Fibroblast of skin of scalp (primary cell): ENCODE results near the gene GLB1L3.
A peak's percentile ranks its signal among the peaks of the same experiment; 100 is the strongest.
"Not testable (repeated sequence)": the region's sequence is repeated elsewhere in the genome, so short reads cannot be mapped to it uniquely, and the experiment has no call there.

Source experiments
- DNase-seq: peaks from one replicate; pipeline ENCODE4 v3.0.0-alpha.2; 2013

GLB1L3 gene

DNA sequence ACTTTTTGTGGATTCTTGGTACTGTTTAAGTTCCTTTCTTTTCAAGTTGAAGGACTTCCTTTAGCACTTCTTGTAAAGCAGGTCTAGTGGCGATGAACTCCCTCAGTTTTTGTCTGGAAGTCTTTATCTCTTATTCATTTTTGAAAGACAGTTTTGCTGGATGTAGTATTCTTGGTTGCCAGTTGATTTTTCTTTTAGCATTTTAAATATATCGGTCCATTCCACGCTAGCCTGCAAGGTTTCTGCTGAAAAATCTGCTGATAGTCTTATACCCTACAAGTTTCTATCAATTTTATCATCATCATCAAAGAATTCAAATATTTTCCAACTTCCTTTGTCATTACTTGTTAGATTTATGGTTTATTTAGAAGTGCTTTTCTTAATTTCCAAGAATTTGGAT, 40.9 kb downstream of the GLB1L3 start:
- DNase-seq = no peak

GRCh38 chr11:134321373-134321772, 45.2 kb downstream of the GLB1L3 start:
- not testable (repeated sequence) for DNase-seq

GRCh38 chr11:134322553-134322952, 46.4 kb downstream of the GLB1L3 start:
- DNase-seq = no peak

- no peak for DNase-seq
These were observed 52.3 kb downstream of the GLB1L3 start for GRCh38 chr11:134328433-134328832.

- DNase-seq = no peak
These were observed 54.6 kb downstream of the GLB1L3 start for GRCh38 chr11:134330611-134331353.

DNA sequence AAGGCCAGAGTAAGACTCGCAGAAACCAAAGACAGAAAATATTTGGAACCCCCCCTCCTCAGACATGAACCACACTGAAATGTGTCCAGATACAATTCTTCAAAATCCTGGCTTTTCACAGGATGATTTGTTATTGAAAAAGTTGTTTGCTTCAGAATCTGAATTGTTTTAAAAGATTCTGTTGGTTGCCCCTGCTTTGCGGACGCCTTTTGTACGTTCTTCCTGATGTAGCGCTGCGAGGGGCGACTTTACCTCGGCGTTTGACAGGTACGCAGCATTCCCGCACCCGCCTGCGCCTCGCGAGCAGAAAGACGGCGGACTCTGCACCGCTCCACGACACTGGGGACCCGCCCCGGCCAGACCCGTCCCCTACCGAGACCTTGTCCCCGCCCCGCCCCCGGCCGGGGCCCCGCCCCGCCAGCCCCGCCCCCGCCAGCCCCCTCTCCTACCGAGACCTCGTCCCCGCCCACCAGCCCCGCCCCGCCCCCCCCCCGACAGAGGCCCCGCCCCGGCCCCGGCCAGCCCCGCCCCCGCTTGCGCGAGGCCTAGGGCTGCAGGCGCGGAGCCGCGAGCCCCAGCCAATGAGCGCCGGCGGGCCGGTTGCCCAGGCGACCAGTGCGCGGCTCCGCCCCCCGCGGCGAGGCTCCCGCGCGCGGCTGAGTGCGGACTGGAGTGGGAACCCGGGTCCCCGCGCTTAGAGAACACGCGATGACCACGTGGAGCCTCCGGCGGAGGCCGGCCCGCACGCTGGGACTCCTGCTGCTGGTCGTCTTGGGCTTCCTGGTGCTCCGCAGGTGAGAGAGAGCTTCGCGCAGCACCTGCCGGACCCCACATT, 55.4 kb downstream of the GLB1L3 start, which contains the start of gene GLB1L2:
Gene GLB1L2, plus strand, starts transcription at position 635 of the 835 bp plus-strand sequence. Its CDS starts 74 bp downstream, at position 709.
- DNase-seq = peak; percentile 31

DNA sequence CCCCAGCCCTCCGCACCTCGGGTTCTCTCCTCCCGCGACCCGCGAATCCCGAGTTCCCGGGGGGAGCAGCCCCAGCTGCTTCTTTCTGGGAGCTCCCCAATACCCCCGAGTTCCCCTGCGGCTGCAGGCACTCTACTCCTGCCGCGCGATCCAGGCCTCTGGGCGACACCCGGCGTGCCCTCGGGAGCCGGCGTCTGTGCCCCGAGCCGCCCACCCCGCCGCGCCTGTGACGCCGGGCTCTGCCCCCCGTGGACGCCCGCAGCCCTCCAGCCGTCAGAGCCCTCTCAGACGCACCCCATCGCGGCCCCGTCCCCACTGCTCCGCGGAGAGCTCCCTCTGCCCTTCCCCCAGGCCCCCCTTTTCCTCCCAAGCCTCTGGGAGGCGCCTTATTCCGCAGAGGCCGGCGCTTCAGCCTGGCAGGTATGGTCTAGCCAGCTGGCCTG, 56.0 kb downstream of the GLB1L3 start:
- no peak for DNase-seq

- DNase-seq = no peak
These were observed 56.6 kb downstream of the GLB1L3 start for GRCh38 chr11:134332782-134333181.

DNA sequence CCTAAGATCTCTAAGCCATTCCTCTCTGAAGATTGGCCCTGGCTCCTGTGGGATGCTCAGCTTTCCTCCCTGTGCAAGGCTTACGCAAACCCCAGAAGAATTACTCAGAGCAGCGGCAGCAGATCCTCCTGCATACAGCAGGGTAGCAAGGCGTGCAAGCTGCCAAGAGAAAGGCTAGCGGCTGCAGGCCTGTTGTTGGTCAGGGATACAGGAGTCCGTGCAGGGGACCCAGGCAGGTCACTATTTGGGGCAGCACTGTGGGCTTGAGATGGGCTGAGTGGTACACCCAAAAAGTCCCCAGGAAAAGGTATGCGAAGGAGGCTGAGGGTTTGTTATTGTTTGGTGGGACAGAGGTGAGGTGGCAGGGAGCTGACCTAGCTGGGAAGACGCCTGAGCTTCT, 57.1 kb downstream of the GLB1L3 start:
- no peak for DNase-seq

DNA sequence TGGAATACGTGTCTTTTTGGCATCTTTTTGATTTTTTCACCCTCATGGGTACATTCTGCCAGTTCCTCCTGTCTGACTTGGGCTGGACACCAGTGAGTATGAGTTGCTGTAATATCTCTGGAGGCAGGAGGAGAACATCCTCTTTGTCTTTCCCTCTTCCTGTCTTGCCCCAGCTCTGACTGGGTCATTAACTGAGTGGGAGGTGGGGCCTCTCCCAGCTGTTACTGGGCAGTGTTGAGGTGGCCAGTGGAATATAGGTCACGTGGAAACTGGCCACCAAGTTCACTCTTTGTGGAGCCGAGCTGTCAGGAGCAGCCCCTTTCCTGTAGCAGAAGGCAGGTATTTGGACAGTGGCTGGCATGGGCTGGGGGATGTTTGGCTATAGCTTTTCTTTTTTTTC, 57.8 kb downstream of the GLB1L3 start:
- no peak for DNase-seq

DNA sequence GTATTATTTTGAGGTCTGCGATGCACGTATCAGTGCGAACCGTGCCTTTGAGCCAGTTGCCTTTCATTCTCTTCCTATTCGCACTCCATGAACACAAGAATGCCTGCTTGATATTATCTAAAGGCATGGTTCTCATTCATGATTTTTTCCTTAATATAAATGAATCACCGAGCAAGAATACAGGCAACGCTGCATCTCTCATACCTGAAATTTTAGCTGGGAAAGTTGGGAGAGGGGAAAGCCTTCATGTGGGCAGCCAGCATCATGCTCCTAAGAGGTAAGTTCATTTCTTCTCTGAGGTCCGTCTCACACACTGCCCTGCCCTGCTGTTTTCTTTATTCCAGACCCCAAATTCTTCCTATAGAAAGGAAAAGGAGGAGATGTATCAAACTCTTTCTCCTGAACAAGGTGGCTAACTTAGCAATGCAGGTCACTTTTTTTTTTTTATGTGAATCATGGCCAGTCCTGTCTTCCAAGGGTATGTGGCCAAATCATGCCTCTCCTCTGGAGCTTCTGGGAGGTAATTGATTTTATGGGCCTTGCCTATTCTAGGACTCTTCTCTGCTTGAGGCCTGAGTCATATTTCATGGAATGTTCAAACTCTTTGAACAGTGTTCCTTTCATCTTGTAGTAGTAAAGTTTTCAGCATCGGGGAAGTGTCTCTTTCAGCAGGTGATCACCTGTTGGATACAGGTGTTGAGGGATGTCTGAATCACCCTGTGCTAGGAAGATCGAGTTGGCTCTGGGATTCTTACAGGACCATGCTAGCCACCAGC, 58.8 kb downstream of the GLB1L3 start:
- DNase-seq = no peak

DNA sequence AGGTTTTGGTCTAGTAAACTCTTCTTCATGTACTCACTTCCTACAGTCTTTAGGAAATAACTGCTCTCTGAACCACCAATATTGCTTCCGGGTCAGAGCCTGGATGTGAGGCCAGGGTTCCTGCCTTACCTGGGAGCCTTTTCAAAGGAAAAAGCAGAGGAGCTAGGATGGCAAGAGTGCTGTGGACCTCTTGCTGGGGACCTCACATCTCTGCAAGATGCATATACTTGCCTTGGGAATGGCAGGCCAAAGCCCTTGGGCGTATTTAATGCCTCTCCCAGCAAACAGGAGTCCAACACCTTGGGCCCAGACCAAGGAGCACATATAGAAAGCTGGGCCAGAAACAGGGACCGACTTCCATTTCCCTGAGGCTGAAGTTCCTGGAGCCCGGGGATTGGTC, 60.9 kb downstream of the GLB1L3 start:
- DNase-seq = no peak

DNA sequence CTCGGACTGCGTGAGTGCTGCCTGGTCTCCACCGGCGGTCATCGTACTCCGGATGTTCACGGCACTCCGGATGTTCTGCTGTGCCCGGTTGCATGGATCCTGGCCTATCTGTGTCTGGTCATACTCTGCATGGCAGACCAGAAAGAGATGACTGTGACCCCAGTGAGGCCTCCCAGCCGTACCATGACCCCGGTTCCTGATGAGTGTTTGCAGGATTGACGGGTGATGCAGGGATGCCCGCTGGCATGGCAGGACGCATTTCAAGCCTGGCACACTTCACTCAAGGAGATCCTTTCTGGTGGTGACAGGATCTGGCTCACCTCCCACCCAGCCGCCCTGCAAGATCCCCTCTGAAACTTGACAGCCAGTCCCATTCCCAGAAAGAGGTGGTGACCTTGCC, 61.9 kb downstream of the GLB1L3 start:
- DNase-seq = no peak

DNA sequence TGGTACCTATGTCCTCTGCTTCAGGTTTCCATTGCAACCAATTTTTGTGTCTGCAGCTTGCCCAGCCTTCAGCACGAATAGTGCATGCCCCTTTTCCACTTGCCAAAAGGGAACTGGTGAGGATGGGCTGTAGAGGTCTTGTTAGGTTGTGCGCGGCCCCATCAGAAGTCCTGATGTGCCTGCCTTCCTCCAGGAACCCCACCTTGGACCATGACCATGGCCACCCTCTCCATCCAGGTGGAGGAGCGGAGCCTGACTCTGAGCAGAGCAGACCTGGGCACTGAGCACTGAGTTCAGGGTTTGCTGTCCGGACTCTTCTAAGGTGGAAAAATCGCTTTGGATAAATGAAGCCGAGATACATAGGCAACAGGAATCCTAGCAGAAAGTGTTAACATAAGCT, 62.5 kb downstream of the GLB1L3 start:
- no peak for DNase-seq

DNA sequence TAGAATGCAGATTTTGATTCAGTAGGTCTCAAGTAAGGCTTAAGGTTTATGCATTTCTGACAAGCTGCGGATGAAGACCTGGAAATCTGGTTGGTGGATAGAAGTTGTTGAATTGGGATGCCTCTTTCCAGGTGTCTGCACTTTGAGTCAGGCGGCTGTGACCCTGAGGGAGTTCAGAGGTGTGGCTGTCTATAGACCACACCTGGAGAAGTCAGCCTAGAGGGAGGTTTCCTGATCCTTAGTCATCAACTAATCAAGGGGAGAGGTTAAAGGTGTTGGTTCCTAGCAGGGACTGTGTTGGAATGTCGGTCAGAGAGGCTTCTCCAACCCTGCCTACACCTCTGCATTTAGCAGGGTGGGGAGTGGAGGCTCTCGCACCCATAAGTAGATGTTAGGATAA, 63.6 kb downstream of the GLB1L3 start:
- DNase-seq = no peak

- no peak for DNase-seq
These were observed 64.3 kb downstream of the GLB1L3 start for GRCh38 chr11:134340354-134340964.

DNA sequence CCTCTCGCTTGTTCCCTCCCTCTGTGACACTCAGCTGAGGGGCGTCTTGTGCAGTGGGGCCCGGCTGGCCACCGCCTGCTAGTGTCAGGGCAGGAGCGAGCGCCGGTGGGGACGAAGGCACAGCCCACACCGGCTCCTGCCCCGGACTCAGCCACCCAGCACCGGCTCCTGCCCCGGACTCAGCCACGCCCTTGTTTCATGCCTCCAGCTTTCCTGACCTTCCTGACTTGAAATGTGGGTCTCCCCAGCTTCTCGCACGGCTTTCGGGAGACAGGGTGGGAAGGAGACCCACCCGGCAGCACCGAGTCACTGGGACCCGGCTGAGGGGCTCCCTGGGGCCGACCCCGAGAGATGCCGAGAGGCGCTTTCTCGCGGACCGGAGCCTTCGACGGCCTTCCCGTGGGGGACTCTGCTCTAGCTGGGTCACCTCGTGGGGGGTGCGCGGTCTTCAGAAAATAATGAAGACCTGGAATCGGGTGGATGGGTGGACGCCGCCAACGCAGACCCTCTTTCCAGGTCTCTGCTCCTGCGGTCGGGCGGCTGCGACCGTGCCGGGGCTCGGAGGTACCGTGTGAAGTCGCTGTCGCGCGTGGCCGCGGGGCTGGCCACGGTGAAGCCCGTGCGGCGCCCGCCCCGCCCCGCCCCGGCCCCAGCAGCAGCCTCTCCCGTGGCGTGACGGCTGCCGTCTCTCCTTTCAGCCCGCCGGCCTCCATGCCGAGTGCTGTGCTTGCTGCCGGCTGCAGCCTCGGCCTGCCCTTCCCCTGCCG, 65.8 kb downstream of the GLB1L3 start:
- no peak for DNase-seq

GRCh38 chr11:134342572-134343340, 66.6 kb downstream of the GLB1L3 start:
- no peak for DNase-seq

- DNase-seq = no peak
These were observed 67.5 kb downstream of the GLB1L3 start for GRCh38 chr11:134343646-134344045.

- not testable (repeated sequence) for DNase-seq
These were observed 68.5 kb downstream of the GLB1L3 start for GRCh38 chr11:134344497-134345236.
